Nucleus accumbens (tissue), 56 donors: ENCODE measurements around the gene OTOP1.
"Not testable (repeated sequence)": the region's sequence is repeated elsewhere in the genome, so short reads cannot be mapped to it uniquely, and the experiment has no call there.

Source experiments
- DNase-seq, 56 donors: peaks; one replicate each; lab custom pipeline; 2025; lab: John Stamatoyannopoulos, UW

OTOP1 gene

DNA sequence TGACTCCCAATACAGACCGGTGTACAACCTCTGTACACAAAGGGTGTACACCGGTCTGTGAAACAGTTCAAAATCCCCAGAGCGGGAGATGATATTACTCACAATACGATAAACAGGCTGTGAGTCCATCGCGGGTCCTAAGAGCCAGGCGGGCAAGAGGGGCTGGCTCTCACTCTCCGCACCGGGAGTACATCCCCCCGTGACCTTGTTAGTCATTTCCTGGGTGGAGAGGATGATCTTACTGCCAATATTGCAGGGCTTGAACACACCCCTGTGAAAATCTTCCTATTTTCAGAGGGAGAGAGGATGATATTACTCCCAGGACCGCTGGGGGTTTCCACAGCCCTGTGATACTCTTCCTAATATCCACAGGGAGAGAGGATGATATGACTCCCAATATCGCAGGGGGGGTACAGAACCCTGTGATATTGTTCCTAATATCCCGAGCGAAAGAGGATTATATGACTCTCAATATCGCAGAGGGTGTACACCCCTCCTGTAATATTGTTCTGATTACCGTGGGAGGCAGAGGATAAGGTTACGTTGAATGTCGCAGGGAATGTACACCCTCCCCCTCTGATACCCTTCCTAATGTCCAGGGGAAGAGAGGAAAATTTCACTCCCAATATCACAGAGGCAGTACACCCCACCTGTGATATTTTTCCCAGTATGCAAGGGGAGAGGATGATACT lies 60.9 kb downstream of the OTOP1 start:
- DNase-seq = not testable (repeated sequence)

DNA sequence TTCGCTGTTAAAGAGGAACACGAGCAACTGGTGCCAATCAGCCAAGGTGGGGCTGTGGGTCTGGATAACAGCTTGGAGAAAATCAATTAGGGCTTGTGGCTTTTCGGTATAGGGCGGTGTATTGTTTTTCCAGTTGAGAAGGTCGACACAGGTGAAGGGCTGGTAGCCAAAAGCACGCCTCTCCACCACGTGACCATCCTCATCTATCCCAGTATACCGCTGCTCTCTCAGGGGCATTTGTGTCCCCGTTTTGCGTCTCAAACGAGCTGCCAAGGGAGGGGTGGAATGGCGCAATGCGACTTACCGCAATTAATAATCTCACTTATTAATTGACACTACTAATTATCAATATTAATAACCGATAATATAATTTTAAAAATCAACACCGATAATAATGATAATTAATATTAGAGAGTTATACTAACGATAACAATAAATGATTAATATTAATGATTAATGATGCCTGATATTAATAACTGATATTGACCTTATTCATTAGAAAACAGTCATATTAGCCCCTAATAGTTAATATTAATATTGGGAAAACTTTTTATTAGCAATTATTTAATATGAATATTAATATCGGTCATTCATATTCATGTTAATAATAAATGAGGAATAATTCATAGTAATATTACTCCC lies 62.1 kb downstream of the OTOP1 start:
- DNase-seq = not testable (repeated sequence)

DNA sequence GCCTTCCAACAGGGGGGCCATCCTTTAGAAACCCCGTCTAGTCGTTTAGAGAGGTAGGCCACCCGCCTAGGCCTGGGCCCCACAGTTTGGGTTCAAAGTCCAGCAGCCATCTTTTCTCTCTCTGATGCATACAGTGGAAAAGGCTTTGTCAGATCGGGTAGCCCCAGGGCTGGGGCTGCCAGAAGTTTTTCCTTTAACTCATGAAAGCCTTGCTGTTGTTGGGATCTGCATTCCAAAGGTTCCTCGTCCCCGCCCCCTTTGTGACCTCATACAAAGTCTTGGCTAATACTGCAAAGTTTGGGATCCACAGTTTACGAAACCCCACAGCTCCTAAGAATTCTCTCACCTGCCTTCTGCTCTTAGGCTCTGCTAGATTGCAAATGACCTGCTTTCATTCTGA lies 64.5 kb downstream of the OTOP1 start:
- DNase-seq = not testable (repeated sequence)

- DNase-seq = not testable (repeated sequence)
Measured at GRCh38 chr4:4160956-4161665, 65.6 kb downstream of the OTOP1 start.

GRCh38 chr4:4145622-4146021 lies 81.1 kb downstream of the OTOP1 start:
- DNase-seq = peak in 5 of 56 donors; percentile 2 to 14 (median 8)

- DNase-seq = not testable (repeated sequence)
Measured at GRCh38 chr4:4143376-4143775, 83.4 kb downstream of the OTOP1 start.

DNA sequence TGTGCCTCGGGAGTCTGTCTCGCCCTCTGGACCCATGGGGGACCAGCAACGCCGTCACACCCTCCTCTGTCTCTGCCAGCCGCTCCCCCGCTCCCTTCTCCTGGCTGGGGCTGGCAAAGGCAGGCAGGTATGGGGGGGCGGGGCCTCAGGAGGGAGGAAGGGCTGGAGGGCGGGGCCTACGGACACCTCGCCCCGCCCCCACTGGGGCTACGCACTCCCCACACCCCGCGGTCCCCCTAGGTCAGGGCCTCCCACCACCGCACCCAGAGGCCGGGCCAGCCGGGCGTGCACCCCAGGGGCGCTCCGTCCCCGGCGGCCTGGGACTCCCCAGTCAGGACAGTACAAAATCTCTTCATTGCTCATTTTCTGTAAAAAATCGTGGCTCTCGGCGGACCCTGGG lies 84.0 kb downstream of the OTOP1 start:
- DNase-seq = peak in 2 of 56 donors; percentile 3

GRCh38 chr4:4141186-4141585 lies 85.5 kb downstream of the OTOP1 start:
- DNase-seq = not testable (repeated sequence)
